ENCODE results near the gene RABEP2.
"Not testable (repeated sequence)": the region's sequence is repeated elsewhere in the genome, so short reads cannot be mapped to it uniquely, and the experiment has no call there.

Gene RABEP2

GRCh38 chr16:28878083-28878926, 46.7 kb downstream of the RABEP2 start, which contains the start of gene ATP2A1:
Gene ATP2A1, plus strand, starts transcription at chr16:28878488. Its CDS starts 184 bp downstream, at chr16:28878672.
- no peak for DNase-seq

- no peak for DNase-seq
Measured at GRCh38 chr16:28877655-28878000, 47.4 kb downstream of the RABEP2 start.

GRCh38 chr16:28876973-28877654, 47.9 kb downstream of the RABEP2 start:
- no peak for DNase-seq

GRCh38 chr16:28876019-28876659, 48.9 kb downstream of the RABEP2 start:
- no peak for DNase-seq

- DNase-seq, result no peak
Measured at GRCh38 chr16:28875134-28876018, 49.7 kb downstream of the RABEP2 start.

GRCh38 chr16:28874406-28874805, 50.6 kb downstream of the RABEP2 start:
- no peak for DNase-seq

- DNase-seq, result peak; percentile 57
Measured at GRCh38 chr16:28873543-28874201, 51.4 kb downstream of the RABEP2 start.

- DNase-seq, result no peak
Measured at GRCh38 chr16:28872952-28873351, 52.1 kb downstream of the RABEP2 start.

- DNase-seq, result no peak
Measured at GRCh38 chr16:28869201-28869600, 55.8 kb downstream of the RABEP2 start.

GRCh38 chr16:28867646-28868045, 57.4 kb downstream of the RABEP2 start:
- not testable (repeated sequence) for DNase-seq

- DNase-seq, result no peak
Measured at GRCh38 chr16:28867241-28867640, 57.8 kb downstream of the RABEP2 start.

- DNase-seq, result no peak
Measured at GRCh38 chr16:28866454-28866804, 58.6 kb downstream of the RABEP2 start.

GRCh38 chr16:28865722-28866453, 59.1 kb downstream of the RABEP2 start:
- no peak for DNase-seq

- DNase-seq, result no peak
Measured at GRCh38 chr16:28865001-28865688, 59.9 kb downstream of the RABEP2 start.

GRCh38 chr16:28863929-28864793, 60.9 kb downstream of the RABEP2 start:
- peak; percentile 27 for DNase-seq

- DNase-seq, result no peak
Measured at GRCh38 chr16:28859326-28859725, 65.7 kb downstream of the RABEP2 start.

GRCh38 chr16:28858421-28858820, 66.6 kb downstream of the RABEP2 start:
- no peak for DNase-seq

Measured in central memory CD4-positive, alpha-beta T cell (primary cell).